A673 (cell line): ENCODE data around the gene MAPK8IP3.

Source experiments
- EZH2 ChIP-seq: fragments of 200-600 bp; sonication (generic); IDR thresholded peaks from 2 replicates; pipeline ENCODE4 v1.6.1; 2017; ENCODE audit warnings: borderline replicate concordance, low read depth, mild to moderate bottlenecking, mixed read lengths, antibody characterized with exemption, low read length; ENCODE audit not compliant: poor library complexity, severe bottlenecking
- TF ChIP-seq, protein P1 (sequence below): fragments of 300-800, 200-600 bp; sonication (generic); conservative IDR thresholded peaks from 2 replicates; pipeline ENCODE4 v1.5.1; 2017; ENCODE audit warnings: low read depth, mild to moderate bottlenecking, antibody characterized with exemption, low read length, moderate library complexity, mixed read lengths

DNA sequence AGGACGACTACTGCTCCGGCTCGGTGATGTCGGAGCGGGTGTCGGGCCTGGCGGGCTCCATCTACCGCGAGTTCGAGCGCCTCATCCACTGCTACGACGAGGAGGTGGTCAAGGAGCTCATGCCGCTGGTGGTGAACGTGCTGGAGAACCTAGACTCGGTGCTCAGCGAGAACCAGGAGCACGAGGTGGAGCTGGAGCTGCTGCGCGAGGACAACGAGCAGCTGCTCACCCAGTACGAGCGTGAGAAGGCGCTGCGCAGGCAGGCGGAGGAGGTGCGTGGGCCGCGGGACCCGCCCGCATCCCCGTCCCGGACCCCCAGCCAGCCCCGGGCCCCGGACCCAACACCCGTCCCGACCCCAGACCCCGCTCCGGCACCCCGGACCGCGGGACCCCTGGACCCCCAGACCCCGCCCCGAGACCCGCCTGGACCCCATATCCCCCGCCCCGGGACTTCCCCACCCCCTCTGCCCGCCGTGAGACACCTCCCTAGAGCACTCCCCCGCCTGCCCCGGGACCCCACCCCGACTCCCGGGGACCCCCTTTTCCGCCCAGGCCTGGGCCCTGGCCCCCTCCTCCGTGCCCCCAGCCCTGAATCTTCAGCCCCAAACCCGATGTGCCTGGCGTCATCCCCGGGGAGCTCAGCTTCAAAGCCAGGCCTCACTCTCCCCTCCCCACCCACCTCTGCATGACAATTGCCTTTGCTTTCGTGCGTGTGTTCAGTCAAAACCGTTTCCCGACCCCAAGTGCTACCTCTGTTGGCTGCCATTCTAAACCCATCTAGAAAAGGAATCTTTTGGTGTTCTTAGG lies 594 bp downstream of the MAPK8IP3 start:
- TF ChIP-seq, protein P1, sequence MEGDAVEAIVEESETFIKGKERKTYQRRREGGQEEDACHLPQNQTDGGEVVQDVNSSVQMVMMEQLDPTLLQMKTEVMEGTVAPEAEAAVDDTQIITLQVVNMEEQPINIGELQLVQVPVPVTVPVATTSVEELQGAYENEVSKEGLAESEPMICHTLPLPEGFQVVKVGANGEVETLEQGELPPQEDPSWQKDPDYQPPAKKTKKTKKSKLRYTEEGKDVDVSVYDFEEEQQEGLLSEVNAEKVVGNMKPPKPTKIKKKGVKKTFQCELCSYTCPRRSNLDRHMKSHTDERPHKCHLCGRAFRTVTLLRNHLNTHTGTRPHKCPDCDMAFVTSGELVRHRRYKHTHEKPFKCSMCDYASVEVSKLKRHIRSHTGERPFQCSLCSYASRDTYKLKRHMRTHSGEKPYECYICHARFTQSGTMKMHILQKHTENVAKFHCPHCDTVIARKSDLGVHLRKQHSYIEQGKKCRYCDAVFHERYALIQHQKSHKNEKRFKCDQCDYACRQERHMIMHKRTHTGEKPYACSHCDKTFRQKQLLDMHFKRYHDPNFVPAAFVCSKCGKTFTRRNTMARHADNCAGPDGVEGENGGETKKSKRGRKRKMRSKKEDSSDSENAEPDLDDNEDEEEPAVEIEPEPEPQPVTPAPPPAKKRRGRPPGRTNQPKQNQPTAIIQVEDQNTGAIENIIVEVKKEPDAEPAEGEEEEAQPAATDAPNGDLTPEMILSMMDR = no peak
- no peak for TF ChIP-seq EZH2
